B cell (primary cell): ENCODE measurements around the gene TNFRSF6B. TPM values are rescaled to one million over a fixed set of nuclear protein-coding genes. Genes with fewer than 3 reads are reported as not detected.

ENCODE experiments used
- ATAC-seq: fragments of 200-7000 bp; cut with Tn5 transposase; one replicate; pipeline ENCODE4 v1.10.0; 2021; ENCODE audit warnings: low read depth, mild to moderate bottlenecking, moderate number of reproducible peaks, moderate library complexity
- CTCF ChIA-PET: fragments of 350-600 bp; sonication (Branson Sonifier 250); formaldehyde crosslinking; loops from one replicate; lab custom pipeline; 2021; ENCODE audit warnings: antibody characterized with exemption, inconsistent platforms; lab: Charles Lee
- POLR2A ChIA-PET: fragments of 350-600 bp; sonication (Branson Sonifier 250); formaldehyde crosslinking; loops from one replicate; lab custom pipeline; 2021; ENCODE audit warnings: antibody characterized with exemption; lab: Charles Lee
- DNase-seq: peaks from one replicate; pipeline ENCODE4 v3.0.0; 2013
- H2AFZ ChIP-seq: 2 replicates; pipeline ENCODE4 v1.6.1; 2012; ENCODE audit warnings: mild to moderate bottlenecking, low read depth, low read length; ENCODE audit not compliant: insufficient read depth, poor library complexity, severe bottlenecking
- H3K27ac ChIP-seq, 2 donors: 1 replicate in 1 of 2; 2 replicates in 1 of 2; pipeline ENCODE4 v1.5.1; 2012 to 2013; ENCODE audit warnings: low read length in 2 of 2, mild to moderate bottlenecking in 2 of 2, moderate library complexity in 1 of 2
- H3K27me3 ChIP-seq, 4 experiments: fragments of 200-600 bp in 1 of 4; sonication (generic) in 1 of 4; replicated peaks in 1 of 4; 1 replicate in 2 of 4; 2 replicates in 2 of 4; pipeline versions ENCODE4 v1.6.1 to v1.7.0; 2013 to 2016; ENCODE audit warnings: low read length in 3 of 4, mild to moderate bottlenecking in 2 of 4, mixed read lengths in 1 of 4, moderate library complexity in 1 of 4; ENCODE audit not compliant: insufficient read depth in 4 of 4, control insufficient read depth in 3 of 4; ENCODE audit errors: control extremely low read depth in 1 of 4
- H3K36me3 ChIP-seq, 2 experiments: replicated peaks in 1 of 2; 1 replicate in 1 of 2; 2 replicates in 1 of 2; pipeline versions ENCODE4 v1.6.1 to v1.7.1; 2013; ENCODE audit warnings: low read length in 1 of 2; ENCODE audit not compliant: insufficient read depth in 2 of 2, control insufficient read depth in 1 of 2; ENCODE audit errors: control extremely low read depth in 1 of 2, extremely low read depth in 1 of 2
- H3K4me1 ChIP-seq, 2 donors: fragments of 200-600 bp in 1 of 2; sonication (generic) in 1 of 2; 1 replicate in 1 of 2; 2 replicates in 1 of 2; pipeline versions ENCODE4 v1.5.1 to v1.6.1; 2013 to 2017; ENCODE audit warnings: low read length in 2 of 2; ENCODE audit not compliant: control insufficient read depth in 2 of 2, insufficient read depth in 2 of 2
- H3K4me2 ChIP-seq: replicated peaks from 2 replicates; pipeline ENCODE3; 2012; ENCODE audit warnings: mild to moderate bottlenecking, low read depth, low read length; ENCODE audit not compliant: poor library complexity, severe bottlenecking
- H3K4me3 ChIP-seq, 5 experiments: fragments of 200-600 bp in 1 of 5; sonication (generic) in 1 of 5; 1 replicate in 3 of 5; 2 replicates in 2 of 5; pipeline versions ENCODE4 v1.5.1 to v1.7.0; 2011 to 2016; ENCODE audit warnings: low read length in 4 of 5, mild to moderate bottlenecking in 4 of 5, low read depth in 2 of 5, control low read depth in 1 of 5, moderate library complexity in 1 of 5; ENCODE audit not compliant: insufficient read depth in 1 of 5; ENCODE audit errors: control extremely low read depth in 1 of 5, extremely low read depth in 1 of 5
- H3K79me2 ChIP-seq: fragments of 200-600 bp; sonication (generic); one replicate; pipeline ENCODE4 v1.6.0; 2016; ENCODE audit warnings: low read length; ENCODE audit not compliant: control insufficient read depth, insufficient read depth
- H3K9ac ChIP-seq: fragments of 200-600 bp; sonication (generic); 2 replicates; pipeline ENCODE4 v1.6.1; 2017; ENCODE audit warnings: mild to moderate bottlenecking, low read length, moderate library complexity
- H3K9me3 ChIP-seq, 3 donors: one replicate each; pipeline versions ENCODE4 v1.6.1 to v1.7.1; 2013; ENCODE audit warnings: low read length in 2 of 3; ENCODE audit not compliant: control insufficient read depth in 2 of 3, insufficient read depth in 1 of 3; ENCODE audit errors: control extremely low read depth in 1 of 3
- H4K20me1 ChIP-seq: 2 replicates; pipeline ENCODE4 v1.6.0; 2012; ENCODE audit warnings: mild to moderate bottlenecking, low read length; ENCODE audit not compliant: insufficient read depth, control insufficient read depth, poor library complexity, severe bottlenecking
- H3K27ac Mint-ChIP-seq: one replicate; pipeline ENCODE4 v1.8.0; 2021; ENCODE audit warnings: mixed read lengths
- H3K27me3 Mint-ChIP-seq: one replicate; pipeline ENCODE4 v1.8.0; 2021; ENCODE audit warnings: mixed read lengths
- H3K4me1 Mint-ChIP-seq: one replicate; pipeline ENCODE4 v1.8.0; 2021; ENCODE audit warnings: mixed read lengths
- H3K4me3 Mint-ChIP-seq: one replicate; pipeline ENCODE4 v1.8.0; 2021; ENCODE audit warnings: mixed read lengths
- H3K9me3 Mint-ChIP-seq: one replicate; pipeline ENCODE4 v1.8.0; 2022; ENCODE audit warnings: mixed read lengths; ENCODE audit not compliant: insufficient read depth
- EZH2 ChIP-seq: IDR thresholded peaks from 2 replicates; pipeline ENCODE4 v1.6.1; 2012; ENCODE audit warnings: borderline replicate concordance, low read depth, mild to moderate bottlenecking, moderate library complexity, low read length; ENCODE audit not compliant: insufficient read depth, poor library complexity, severe bottlenecking
- WGBS: methylation state at CpG from one replicate; pipeline ENCODE4 v1.1.5; 2013; ENCODE audit warnings: missing lambda C conversion rate; ENCODE audit not compliant: insufficient coverage; 5-methylcytosine and 5-hydroxymethylcytosine counted together
- intact Hi-C: fragments of 100-400 bp; cut with micrococcal nuclease; formaldehyde crosslinking; loops from one replicate; pipeline ENCODE4 v1.10.0; 2022
- polyA plus RNA-seq: library from polyadenylated mRNA; depleted of rRNA; stranded (reverse); fragments of >200 nt; gene quantifications from 2 replicates; pipeline ENCODE4 v1.2.3, GENCODE V29; 2012
- total RNA-seq, 2 donors: library from RNA; stranded (reverse); fragments of 120-200 nt in 1 of 2; gene quantifications; 1 replicate in 1 of 2; 2 replicates in 1 of 2; pipeline versions ENCODE4 v1.2.3 to v1.2.4, GENCODE V29; 2013 to 2022
- TF ChIP-seq, protein P1 (sequence below): fragments of 200-600 bp; IDR thresholded peaks from one replicate; pipeline ENCODE4 v1.8.0; 2022; ENCODE audit warnings: antibody characterized with exemption, mild to moderate bottlenecking

TNFRSF6B gene
- total and polyA plus RNA-seq, 2 donors (not counting 1 experiment from before 2014, with no cell fraction given) = 6.7 TPM; not detected in 1

DNA sequence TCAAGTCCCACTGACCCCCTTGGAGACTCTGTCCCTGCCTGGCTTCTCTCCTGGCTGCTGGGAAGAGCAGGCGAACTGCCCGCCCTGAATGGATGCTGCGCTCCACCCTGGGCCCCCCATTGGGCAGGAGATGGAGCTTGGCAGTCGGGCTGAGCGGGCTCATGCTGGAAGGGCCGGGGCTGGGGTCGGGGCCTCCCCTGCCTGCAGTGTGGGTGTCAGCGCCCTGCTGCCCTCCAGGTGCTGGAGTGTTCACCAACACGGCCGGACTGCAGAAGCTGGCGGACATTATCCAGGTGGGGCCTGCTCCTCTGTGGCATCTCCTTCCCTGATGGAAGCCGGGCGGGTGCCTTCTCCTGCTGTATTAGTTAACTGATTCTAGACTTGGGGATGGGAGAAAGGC lies 16.0 kb upstream of the TNFRSF6B start:
- H3K79me2 ChIP-seq = no peaks in the 10 kb centered on the region
- H3K27ac ChIP-seq = no peak overlapping the region
- DNase-seq (no peak), ATAC-seq (no peak)
- H3K27me3 Mint-ChIP-seq = no peaks in the 10 kb centered on the region
- peaks cover 0 to 6% of the 10 kb centered on the region in 2 experiments for H3K36me3 ChIP-seq
- H3K4me3 Mint-ChIP-seq = no peak overlapping the region
- H4K20me1 ChIP-seq = no peaks in the 10 kb centered on the region
- H3K9me3 ChIP-seq = no peaks in the 10 kb centered on the region
- no peak overlapping the region for H3K27ac Mint-ChIP-seq
- H3K9me3 Mint-ChIP-seq = no peaks in the 10 kb centered on the region
- TF ChIP-seq, protein P1, sequence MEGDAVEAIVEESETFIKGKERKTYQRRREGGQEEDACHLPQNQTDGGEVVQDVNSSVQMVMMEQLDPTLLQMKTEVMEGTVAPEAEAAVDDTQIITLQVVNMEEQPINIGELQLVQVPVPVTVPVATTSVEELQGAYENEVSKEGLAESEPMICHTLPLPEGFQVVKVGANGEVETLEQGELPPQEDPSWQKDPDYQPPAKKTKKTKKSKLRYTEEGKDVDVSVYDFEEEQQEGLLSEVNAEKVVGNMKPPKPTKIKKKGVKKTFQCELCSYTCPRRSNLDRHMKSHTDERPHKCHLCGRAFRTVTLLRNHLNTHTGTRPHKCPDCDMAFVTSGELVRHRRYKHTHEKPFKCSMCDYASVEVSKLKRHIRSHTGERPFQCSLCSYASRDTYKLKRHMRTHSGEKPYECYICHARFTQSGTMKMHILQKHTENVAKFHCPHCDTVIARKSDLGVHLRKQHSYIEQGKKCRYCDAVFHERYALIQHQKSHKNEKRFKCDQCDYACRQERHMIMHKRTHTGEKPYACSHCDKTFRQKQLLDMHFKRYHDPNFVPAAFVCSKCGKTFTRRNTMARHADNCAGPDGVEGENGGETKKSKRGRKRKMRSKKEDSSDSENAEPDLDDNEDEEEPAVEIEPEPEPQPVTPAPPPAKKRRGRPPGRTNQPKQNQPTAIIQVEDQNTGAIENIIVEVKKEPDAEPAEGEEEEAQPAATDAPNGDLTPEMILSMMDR = no peak
- TF ChIP-seq EZH2 = no peak
- ChIA-PET CTCF (no interaction called here), POLR2A (no interaction called here)
- H2AFZ ChIP-seq = no peak overlapping the region
- no peak overlapping the region for H3K4me2 ChIP-seq
- no peak overlapping the region for H3K9ac ChIP-seq
- intact Hi-C loops = no loop called here
- H3K4me1 ChIP-seq = no peaks in the 10 kb centered on the region
- no peak overlapping the region for H3K4me3 ChIP-seq
- no peaks in the 10 kb centered on the region for H3K27me3 ChIP-seq
- WGBS = 96% methylated on average over 11 of the region's 13 CpGs
- no peaks in the 10 kb centered on the region for H3K4me1 Mint-ChIP-seq

DNA sequence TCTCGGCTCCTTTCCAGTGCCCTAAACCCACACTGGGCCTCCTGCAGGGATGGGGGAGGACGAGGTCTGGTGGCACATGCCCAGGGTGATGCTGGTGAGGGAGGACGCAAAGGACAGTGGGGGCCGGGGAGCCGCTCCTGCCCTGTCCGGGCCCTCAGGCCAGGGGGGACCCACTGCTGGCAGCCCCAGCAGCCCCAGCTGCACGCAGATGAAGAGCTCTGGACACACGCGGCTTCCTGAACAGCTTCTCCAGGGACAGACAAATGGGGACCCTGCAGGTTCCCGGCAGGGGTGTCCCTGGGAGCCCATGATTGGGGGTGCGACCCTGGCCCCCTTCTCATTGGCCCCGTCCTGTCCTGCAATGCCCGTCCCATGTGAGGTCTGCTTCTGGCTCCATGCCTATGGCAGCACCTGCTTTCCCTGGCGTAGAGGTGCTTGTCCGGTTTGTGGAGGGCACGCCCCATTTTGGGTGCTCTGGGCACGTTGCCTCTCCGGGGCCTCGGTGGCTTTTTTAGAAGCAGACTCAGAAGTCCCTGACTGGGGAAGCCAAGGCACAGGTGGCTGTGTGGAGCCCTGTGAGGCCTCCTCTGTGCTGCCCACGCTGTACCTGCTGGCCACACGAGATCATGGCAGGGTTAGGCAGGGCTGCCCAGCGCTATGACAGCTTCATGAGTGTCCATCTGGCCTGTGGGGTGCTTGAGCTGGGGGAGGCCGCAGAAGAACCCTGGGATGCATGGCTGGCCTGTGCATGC lies 15.4 kb upstream of the TNFRSF6B start:
- Histone ChIP-seq H3K9ac (no peak overlapping the region), H4K20me1 (no peaks in the 10 kb centered on the region), H3K36me3 (peaks cover 0 to 3% of the 10 kb centered on the region in 2 experiments), H2AFZ (no peak overlapping the region), H3K79me2 (no peaks in the 10 kb centered on the region), H3K27ac (no peak overlapping the region), H3K27me3 (no peaks in the 10 kb centered on the region), H3K4me1 (no peaks in the 10 kb centered on the region), H3K4me3 (no peak overlapping the region), H3K9me3 (no peaks in the 10 kb centered on the region), H3K4me2 (no peak overlapping the region)
- intact Hi-C loops = no loop called here
- WGBS = 94% methylated on average over 22 of the region's 23 CpGs
- ATAC-seq (no peak), DNase-seq (no peak)
- Mint-ChIP-seq H3K9me3 (no peaks in the 10 kb centered on the region), H3K27me3 (no peaks in the 10 kb centered on the region), H3K4me3 (no peak overlapping the region), H3K27ac (no peak overlapping the region), H3K4me1 (no peaks in the 10 kb centered on the region)
- POLR2A ChIA-PET = no interaction called here
- CTCF ChIA-PET = no interaction called here
- TF ChIP-seq, protein P1 = no peak
- no peak for TF ChIP-seq EZH2
